SK-MEL-5 (cell line): ENCODE measurements around the gene PLD4. TPM values are rescaled to one million over a fixed set of nuclear protein-coding genes. Genes with fewer than 3 reads are reported as not detected.
"Not testable (repeated sequence)": the region's sequence is repeated elsewhere in the genome, so short reads cannot be mapped to it uniquely, and the experiment has no call there.

ENCODE experiments used
- DNase-seq: peaks from one replicate; pipeline ENCODE4 v3.0.0-alpha.2; 2016; ENCODE audit warnings: low read depth, low spot score
- in situ Hi-C: cut with HindIII; loops from 2 replicates; pipeline ENCODE4 v1.10.0; 2016; ENCODE audit warnings: low sequenced_read_pairs, high pct_unique_total_duplicates, low pct_unique_long_range_greater_than_20kb
- total RNA-seq: library from RNA; depleted of rRNA; stranded (reverse); fragments of >200 nt; shearing (Covaris generic); gene quantifications from 2 replicates; pipeline ENCODE4 v1.2.3, GENCODE V29; 2014

The PLD4 gene
- total RNA-seq, 1 experiment from 2014 or later: not detected

- in situ Hi-C loops: no loop called here
- no peak for DNase-seq
Measured at GRCh38 chr14:104885031-104885972, 39.4 kb upstream of the PLD4 start.

GRCh38 chr14:104885973-104886689 lies 38.5 kb upstream of the PLD4 start:
- in situ Hi-C loops: no loop called here
- no peak for DNase-seq

- in situ Hi-C loops: no loop called here
- DNase-seq: no peak
Measured at GRCh38 chr14:104886690-104887622, 37.7 kb upstream of the PLD4 start.

DNA sequence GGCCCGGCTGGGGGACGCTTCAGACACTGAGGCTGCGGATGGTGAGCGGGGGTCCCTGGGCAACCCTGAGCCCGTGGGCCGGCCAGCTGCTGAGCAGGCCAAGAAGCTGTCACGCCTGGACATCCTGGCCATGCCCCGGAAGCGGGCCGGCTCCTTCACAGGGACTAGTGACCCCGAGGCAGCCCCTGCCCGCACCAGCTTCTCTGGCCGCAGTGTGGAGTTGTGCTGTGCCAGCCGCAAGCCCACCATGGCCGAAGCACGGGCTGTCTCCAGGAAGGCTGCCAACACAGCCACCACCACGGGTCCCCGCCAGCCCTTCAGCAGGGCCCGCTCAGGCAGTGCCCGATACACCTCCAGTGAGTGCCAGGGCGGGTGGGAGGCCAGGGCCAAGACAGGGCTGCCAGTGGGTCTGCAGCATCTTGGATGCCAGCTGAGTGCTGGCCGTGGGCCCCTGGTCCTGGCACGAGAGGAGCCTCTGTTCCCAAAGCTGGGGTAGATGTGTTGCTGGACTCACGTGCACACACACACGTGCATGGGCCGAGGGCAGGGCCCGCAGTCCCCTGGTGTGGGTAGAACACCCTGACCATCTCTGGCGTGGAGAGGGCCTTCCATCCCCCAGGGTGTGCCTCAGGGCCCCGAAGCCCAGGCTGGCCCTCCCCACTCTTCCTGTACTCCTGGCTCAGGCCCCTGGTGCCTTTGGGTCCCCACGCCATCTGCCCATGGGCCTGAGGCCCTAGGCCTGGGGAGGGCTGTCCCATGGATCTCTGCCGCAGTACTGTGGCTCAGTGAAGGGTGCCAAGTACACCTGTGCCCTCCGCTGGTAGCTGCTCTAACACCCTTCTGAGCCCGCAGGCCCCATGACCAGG lies 36.8 kb upstream of the PLD4 start:
- in situ Hi-C loops: no loop called here
- DNase-seq: no peak

DNA sequence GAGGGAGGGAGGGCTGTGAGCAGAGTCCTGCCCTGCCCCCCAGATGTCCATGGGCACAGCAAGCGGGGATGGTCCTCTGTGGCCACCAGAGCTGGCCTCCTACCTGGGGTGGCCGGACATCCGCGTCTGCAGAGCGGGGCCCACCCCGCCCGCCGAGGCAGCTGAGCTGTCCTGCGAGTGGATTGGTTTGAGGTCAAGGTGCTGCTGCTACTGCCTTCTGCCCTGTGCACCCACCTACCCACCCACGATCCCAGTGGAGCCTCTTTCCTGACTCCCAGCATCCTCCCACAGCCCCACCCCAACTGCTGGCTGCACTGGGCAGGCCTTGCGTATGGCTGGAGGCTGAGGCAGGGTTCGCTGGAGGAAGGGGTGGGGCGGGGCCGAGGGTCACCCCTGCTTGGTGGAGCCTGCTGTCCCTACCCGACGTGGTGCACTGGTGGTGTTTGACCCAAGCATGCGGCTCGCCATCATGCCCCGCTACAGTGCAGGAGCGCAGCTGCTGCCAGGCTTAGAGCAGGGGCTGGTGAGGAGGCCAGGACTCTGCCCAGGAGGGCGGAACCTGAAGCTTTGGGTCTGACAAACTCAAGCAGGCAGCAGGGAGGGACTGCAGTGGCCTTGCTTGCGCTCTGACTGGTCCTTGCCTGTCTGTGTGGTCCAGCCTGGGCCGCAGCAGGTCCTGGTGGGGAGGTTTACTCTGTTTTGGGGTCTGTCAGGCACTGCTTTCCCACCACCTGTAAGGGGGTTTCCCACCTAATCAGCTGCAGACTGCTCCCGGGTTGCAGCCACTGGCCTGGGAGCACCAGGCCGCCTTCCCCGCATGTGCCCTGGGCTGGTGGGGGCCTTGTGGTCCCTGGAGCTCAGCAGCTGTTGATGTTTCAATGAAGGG lies 35.9 kb upstream of the PLD4 start:
- in situ Hi-C loops: no loop called here
- no peak for DNase-seq

- DNase-seq: no peak
- in situ Hi-C loops: no loop called here
Measured at GRCh38 chr14:104889375-104889757, 35.3 kb upstream of the PLD4 start.

DNA sequence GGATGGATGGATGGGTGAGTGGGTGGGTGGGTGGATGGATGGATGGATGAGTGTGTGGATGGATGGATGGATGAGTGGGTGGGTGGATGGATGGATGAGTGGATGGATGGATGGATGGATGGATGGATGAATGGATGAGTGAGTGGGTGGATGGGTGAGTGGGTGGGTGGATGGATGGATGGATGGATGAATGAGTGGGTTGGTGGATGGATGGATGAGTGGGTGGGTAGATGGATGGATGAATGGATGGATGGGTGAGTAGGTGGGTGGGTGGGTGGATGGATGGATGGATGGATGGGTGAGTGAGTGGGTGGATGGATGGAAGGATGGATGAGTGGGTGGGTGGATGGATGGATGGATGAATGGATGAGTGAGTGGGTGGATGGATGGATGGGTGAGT lies 34.4 kb upstream of the PLD4 start:
- in situ Hi-C loops, DNase-seq: not testable (repeated sequence)

DNA sequence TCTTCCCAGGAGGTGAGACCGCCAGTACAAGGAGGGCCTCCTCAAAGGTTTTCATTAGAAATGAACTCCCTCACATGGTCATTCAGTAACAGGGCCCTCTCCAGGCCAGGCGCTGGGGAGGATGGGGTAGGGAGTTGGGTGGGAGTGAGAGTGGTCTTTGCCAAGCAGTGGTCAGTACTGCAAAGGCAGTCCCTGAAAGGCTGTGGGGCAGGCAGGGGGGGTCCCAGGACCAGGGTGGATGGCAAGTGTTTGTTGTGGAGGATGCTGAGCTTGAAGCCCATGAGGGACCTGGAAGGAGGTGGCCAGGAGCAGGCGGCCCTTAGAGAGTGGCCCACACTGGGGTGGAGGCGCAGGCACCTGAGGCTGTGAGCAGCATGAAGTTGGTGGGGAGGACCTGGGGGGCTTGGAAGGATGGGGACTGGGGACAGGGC lies 33.5 kb upstream of the PLD4 start:
- in situ Hi-C loops: no loop called here
- DNase-seq: no peak

DNA sequence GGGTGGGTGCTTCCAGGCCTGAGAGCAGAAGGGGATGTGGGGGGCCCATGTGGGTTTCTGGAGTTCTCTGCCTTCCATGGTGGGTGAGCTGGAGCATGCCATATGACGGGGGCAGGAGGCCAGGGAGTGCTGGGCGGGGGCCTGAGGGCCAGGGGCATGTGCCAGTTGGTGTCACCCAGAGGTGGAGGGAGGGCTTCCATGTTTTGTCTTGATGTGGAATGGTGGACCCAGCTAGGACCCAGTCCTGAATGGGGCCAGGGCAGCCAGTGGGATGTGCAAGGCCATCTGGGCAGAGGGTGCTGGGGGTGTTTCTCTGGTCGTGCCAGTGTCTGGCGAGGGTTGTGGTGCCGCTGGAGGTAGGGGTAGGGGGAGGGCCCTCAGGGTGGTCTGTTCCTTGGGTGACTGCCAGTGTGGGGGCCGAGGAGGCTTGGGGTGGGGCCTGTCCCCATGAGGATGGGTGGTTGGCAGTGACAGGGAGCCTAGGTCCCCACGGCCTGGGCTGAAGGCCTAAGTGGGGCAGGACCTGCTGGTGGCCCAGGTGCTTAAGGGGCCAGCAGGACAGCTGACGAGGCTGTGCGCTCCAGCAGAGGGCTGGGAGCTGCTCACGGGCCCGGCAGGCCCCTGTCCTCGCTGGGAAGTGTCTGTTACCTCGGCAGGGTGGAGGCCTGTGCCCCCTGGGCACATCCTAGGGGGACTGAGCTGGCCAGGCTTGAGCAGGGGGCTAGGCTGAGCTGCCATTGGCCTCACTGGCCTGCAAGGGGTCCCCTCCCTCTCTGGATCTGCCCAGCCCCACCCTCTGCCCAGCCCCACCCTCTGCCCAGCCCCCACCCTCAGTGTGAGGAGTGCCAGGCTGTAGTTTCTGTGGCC lies 32.8 kb upstream of the PLD4 start:
- in situ Hi-C loops: no loop called here
- no peak for DNase-seq

DNA sequence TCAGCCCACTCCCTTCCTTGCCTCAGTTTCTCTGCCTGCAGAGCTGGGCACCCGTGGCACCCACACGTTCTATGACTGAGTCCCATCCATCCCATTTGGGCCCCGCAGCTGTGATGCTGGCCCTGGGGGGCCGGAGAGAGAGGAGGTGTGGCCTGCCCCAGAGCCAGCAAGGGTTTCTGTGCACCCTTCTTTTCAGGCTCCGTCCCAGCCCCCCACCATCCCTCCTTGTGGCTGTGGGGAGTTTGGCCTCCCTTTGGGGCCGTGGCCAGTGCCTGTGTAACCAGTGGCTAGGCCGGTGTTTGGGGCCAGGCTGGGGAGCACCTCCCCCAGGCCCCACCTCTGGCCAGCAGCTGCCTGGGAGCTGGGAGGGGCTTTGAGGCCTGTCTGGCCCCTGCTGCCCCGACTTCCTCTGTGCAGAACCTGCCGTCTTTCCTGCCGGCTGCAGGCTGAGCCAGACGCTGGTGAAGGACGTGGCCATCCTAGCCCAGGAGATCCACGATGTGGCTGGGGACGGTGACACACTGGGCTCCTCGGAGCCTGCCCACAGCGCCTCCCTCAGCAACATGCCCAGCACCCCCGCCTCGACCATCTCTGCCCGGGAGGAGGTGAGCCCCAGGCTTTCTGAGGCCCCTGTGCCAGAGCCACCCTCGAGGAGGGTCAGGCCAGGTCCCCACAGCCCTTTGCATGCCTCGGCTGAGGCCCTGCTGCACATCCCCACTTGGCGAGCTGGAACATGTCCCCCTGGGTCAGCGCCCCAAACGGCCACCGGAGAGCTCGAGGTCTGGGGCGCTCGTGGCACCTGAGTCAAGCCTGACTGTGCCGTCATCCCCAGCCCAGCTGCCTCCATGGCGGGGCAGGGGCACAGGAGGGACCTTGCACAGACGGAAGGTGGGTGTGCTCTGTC lies 31.9 kb upstream of the PLD4 start:
- in situ Hi-C loops: no loop called here
- no peak for DNase-seq

DNA sequence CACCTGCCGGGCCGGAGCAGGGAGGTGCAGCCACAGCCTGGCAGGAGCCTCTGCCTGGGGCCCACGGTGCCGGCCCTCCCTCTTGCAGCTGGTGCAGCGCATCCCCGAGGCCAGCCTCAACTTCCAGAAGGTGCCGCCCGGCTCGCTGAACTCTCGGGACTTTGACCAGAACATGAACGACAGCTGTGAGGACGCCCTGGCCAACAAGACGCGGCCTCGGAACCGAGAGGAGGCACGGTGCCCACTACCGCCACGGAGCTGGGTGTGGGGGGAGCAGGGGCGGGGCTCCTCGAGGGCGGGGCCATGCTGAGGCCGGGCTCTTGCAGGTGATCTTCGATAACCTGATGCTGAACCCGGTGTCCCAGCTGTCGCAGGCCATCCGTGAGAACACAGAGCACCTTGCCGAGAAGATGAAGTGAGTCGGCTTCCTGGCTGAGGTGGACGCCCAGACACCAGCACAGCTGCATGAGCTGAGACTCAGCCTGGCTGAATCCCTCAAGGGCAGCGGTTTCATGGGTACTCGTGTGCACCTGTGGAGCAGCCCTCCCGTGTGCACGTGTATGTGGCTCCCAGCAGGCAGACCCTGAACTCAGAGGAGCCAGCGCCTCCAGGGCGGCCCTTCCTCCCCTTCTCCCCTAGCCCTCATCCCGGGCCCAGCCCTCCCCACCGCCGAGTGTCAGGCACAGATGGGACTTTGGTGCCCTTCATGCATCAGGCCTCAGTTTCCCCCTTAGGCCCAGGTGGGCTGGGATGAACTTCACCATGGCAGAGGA lies 31.1 kb upstream of the PLD4 start:
- no peak for DNase-seq
- in situ Hi-C loops: no loop called here

DNA sequence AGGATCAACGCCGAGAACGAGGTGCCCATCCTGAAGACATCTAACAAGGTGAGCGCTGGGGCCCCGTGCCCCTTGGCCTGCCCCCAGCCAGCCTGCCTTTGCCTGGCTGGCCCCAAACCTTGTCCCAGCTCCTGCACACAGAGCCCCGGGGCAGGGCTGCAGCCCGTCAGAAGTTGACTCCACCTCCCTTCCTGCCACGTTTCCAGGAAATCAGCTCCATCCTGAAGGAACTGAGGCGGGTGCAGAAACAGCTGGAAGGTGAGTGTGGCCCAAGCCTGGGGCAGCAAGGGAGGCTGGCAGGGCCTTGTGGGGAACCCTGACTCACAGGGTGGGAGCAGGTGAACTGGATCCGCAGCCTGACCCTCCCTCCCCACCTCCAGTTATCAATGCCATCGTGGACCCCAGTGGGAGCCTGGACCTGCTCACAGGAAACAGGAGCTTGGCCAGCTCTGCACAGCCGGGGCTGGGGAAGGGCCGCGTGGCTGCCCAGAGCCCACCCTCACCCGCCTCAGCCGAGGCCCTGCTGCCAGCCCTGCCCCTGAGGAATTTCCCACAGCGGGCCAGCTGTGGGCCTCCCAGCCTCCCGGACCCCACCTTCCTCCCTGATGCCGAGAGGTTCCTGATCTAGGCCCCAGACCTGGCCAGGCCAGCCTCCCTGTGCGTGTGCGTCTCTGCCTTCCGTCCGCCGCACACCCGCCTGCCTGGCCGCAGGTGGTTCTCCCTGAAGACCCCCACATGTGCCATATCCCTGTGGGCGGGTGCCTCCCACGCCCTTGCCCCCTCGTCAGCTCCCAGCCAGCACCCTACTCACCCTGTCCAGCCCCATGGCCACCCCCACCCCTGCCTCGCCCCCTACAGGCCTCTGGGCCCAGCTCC lies 30.1 kb upstream of the PLD4 start:
- DNase-seq: no peak
- in situ Hi-C loops: no loop called here

DNA sequence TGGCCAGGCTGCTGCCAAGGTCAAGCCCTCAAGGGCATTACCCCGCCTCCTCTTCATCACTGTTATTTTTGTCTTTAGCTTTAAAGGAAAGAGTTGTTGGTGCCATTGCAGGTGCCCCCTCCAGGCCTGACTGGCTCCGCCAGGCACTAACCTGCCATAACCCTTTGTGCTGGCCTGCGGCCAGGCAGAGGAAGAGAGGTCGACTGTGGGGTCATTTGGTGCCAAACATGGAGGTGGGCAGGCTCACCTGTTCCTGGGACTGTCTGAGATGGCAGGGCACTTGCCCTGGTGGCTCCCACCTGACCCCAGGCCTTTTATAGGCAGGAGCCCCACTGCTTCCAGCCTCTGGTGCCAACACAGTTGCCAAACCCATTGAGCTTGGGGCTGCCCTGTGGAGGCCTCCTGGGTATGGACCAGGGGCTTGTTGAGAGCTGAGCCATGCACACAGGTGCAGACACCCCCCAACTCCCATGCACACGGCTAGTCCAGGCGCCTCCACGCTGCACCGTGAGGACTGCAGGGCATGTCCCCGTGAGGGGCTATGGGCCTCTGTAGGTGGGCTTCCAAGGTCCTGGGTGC lies 29.4 kb upstream of the PLD4 start:
- in situ Hi-C loops: no loop called here
- DNase-seq: no peak
